HCT116 (cell line): ENCODE measurements around the gene TEX101. TPM values are rescaled to one million over a fixed set of nuclear protein-coding genes. Genes with fewer than 3 reads are reported as not detected.
A peak's percentile ranks its signal among the peaks of the same experiment; 100 is the strongest.
"Not testable (repeated sequence)": the region's sequence is repeated elsewhere in the genome, so short reads cannot be mapped to it uniquely, and the experiment has no call there.

Source experiments
- ATAC-seq: fragments of 200-7000 bp; cut with Tn5 transposase; 2 replicates; pipeline ENCODE4 v1.9.1; 2020; ENCODE audit warnings: mild to moderate bottlenecking, moderate library complexity
- Bru-seq: library from RNA; stranded (reverse); fragments of 400-500 nt; gene quantifications from one replicate; lab custom pipeline; 2021; lab: Mats Ljungman, UMichigan
- BruChase-seq, 2 experiments: library from RNA; stranded (reverse); fragments of 400-500 nt; gene quantifications; one replicate each; lab custom pipeline; 2021; lab: Mats Ljungman, UMichigan
- BruUV-seq: library from RNA; stranded (reverse); fragments of 400-500 nt; replicated peaks from 2 replicates; lab custom pipeline; 2021; lab: Mats Ljungman, UMichigan
- CTCF ChIA-PET: fragments of 300-600 bp; sonication (Branson Sonifier 250); formaldehyde crosslinking; loops from one replicate; lab custom pipeline; 2021; ENCODE audit warnings: antibody characterized with exemption; lab: Charles Lee
- POLR2A ChIA-PET: fragments of 300-600, 350-600 bp; sonication (Branson Sonifier 250); formaldehyde crosslinking; loops from one replicate; lab custom pipeline; 2021; ENCODE audit warnings: antibody characterized with exemption; lab: Charles Lee
- RAD21 ChIA-PET, 2 experiments: fragments of 300-600 bp; sonication (Branson Sonifier 250); formaldehyde crosslinking; loops; one replicate each; lab custom pipeline; 2023; ENCODE audit warnings: low total read pairs in 2 of 2; ENCODE audit not compliant: uncharacterized antibody in 2 of 2, unreplicated experiment in 2 of 2, low non-redundant PET in 1 of 2; lab: Charles Lee
- DNase-seq: peaks from one replicate; pipeline ENCODE4 v3.0.0-alpha.2; 2010; ENCODE audit warnings: low read depth, low spot score
- H2AFZ ChIP-seq: fragments of 200-600 bp; shearing (Covaris generic), sonication (generic); 2 replicates; pipeline ENCODE4 v1.6.1; 2017; ENCODE audit warnings: low read depth, mixed run types, mixed read lengths, antibody characterized with exemption, low read length; ENCODE audit not compliant: poor library complexity, severe bottlenecking
- H3K27ac ChIP-seq: 2 replicates; pipeline ENCODE4 v1.5.1; 2012; ENCODE audit warnings: low read depth, low read length
- H3K27me3 ChIP-seq: fragments of 200-600 bp; sonication (generic); 2 replicates; pipeline ENCODE4 v1.6.1; 2016; ENCODE audit warnings: mixed run types, low read length, mixed read lengths; ENCODE audit not compliant: insufficient read depth
- H3K36me3 ChIP-seq, 2 experiments: fragments of 200-500 bp in 1 of 2; fragments of 200-600 bp in 1 of 2; sonication (Bioruptor generic) in 1 of 2; sonication (generic) in 1 of 2; 2 replicates each; pipeline versions ENCODE4 v1.5.1 to v1.6.1; 2014 to 2016; ENCODE audit warnings: low read length in 2 of 2, inconsistent platforms in 1 of 2, mixed read lengths in 1 of 2, mixed run types in 1 of 2; ENCODE audit not compliant: insufficient read depth in 2 of 2, control insufficient read depth in 1 of 2
- H3K4me1 ChIP-seq, 2 experiments: fragments of 200-600 bp in 1 of 2; sonication (generic) in 1 of 2; 2 replicates each; pipeline versions ENCODE4 v1.5.1 to v1.6.1; 2012 to 2017; ENCODE audit warnings: low read length in 2 of 2, inconsistent platforms in 1 of 2, mild to moderate bottlenecking in 1 of 2, mixed read lengths in 1 of 2, mixed run types in 1 of 2, moderate library complexity in 1 of 2; ENCODE audit not compliant: insufficient read depth in 2 of 2, control insufficient read depth in 1 of 2
- H3K4me2 ChIP-seq: fragments of 200-600 bp; sonication (generic); 2 replicates; pipeline ENCODE4 v1.6.1; 2017; ENCODE audit warnings: mixed run types, low read length, mixed read lengths
- H3K4me3 ChIP-seq, 2 experiments: fragments of 200-600 bp in 1 of 2; sonication (generic) in 1 of 2; replicated peaks in 1 of 2; 2 replicates each; pipeline ENCODE4 v1.5.1; 2011 to 2016; ENCODE audit warnings: low read length in 2 of 2, control low read depth in 1 of 2, low read depth in 1 of 2, mild to moderate bottlenecking in 1 of 2, mixed read lengths in 1 of 2, mixed run types in 1 of 2
- H3K79me2 ChIP-seq: fragments of 200-600 bp; sonication (generic); 2 replicates; pipeline ENCODE4 v1.6.1; 2017; ENCODE audit warnings: mild to moderate bottlenecking, mixed run types, low read length, moderate library complexity, mixed read lengths; ENCODE audit not compliant: insufficient read depth
- H3K9ac ChIP-seq: fragments of 200-600 bp; sonication (generic); 2 replicates; pipeline ENCODE4 v1.6.1; 2016; ENCODE audit warnings: low read length, mixed read lengths
- H3K9me2 ChIP-seq: fragments of 200-600 bp; sonication (generic), shearing (Covaris generic); 2 replicates; pipeline ENCODE4 v1.6.1; 2017; ENCODE audit warnings: mixed run types, mild to moderate bottlenecking, moderate library complexity; ENCODE audit not compliant: insufficient read depth
- H3K9me3 ChIP-seq, 2 experiments: fragments of 200-500 bp in 1 of 2; fragments of 200-600 bp in 1 of 2; sonication (Bioruptor generic) in 1 of 2; sonication (generic) in 1 of 2; 2 replicates each; pipeline ENCODE4 v1.6.1; 2014 to 2017; ENCODE audit warnings: low read length in 2 of 2, mixed read lengths in 2 of 2, inconsistent platforms in 1 of 2, low read depth in 1 of 2, mild to moderate bottlenecking in 1 of 2, mixed run types in 1 of 2, moderate library complexity in 1 of 2; ENCODE audit not compliant: control insufficient read depth in 1 of 2, insufficient read depth in 1 of 2
- H4K20me1 ChIP-seq: fragments of 200-600 bp; sonication (generic), shearing (Covaris generic); 2 replicates; pipeline ENCODE4 v1.6.1; 2017; ENCODE audit warnings: mixed run types, mild to moderate bottlenecking, moderate library complexity; ENCODE audit not compliant: insufficient read depth
- ATF3 ChIP-seq: IDR thresholded peaks from 2 replicates; pipeline ENCODE4 v1.6.1; 2012
- CEBPB ChIP-seq: IDR thresholded peaks from 2 replicates; pipeline ENCODE4 v1.6.1; 2012; ENCODE audit warnings: low read depth
- EGR1 ChIP-seq: IDR thresholded peaks from 2 replicates; pipeline ENCODE4 v1.6.1; 2012; ENCODE audit warnings: low read depth
- ELF1 ChIP-seq: IDR thresholded peaks from 2 replicates; pipeline ENCODE4 v1.6.1; 2012; ENCODE audit warnings: low read depth, borderline replicate concordance
- EZH2 ChIP-seq: fragments of 200-600 bp; sonication (generic); IDR thresholded peaks from 2 replicates; pipeline ENCODE4 v1.6.1; 2017; ENCODE audit warnings: antibody characterized with exemption, mixed run types
- EZH2phosphoT487 ChIP-seq: fragments of 200-600 bp; IDR thresholded peaks from 2 replicates; pipeline ENCODE4 v1.6.1; 2018; ENCODE audit warnings: antibody characterized with exemption, borderline replicate concordance
- FOSL1 ChIP-seq: IDR thresholded peaks from 2 replicates; pipeline ENCODE4 v1.6.1; 2012; ENCODE audit warnings: low read depth
- POLR2AphosphoS5 ChIP-seq: IDR thresholded peaks from 2 replicates; pipeline ENCODE4 v1.6.1; 2011; ENCODE audit warnings: mild to moderate bottlenecking, low read depth, low read length, moderate library complexity
- SIN3A ChIP-seq: IDR thresholded peaks from 2 replicates; pipeline ENCODE4 v1.6.1; 2012; ENCODE audit warnings: low read depth
- intact Hi-C: fragments of 100-400 bp; cut with micrococcal nuclease; formaldehyde crosslinking; loops from 2 replicates; pipeline ENCODE4 v1.10.0; 2022
- long read RNA-seq: library from polyadenylated mRNA; unstranded; transcript quantifications from one replicate; pipeline ENCODE4 v2.0.0, GENCODE V29; 2021; ENCODE audit not compliant: unreplicated experiment
- polyA plus RNA-seq: library from polyadenylated mRNA; unstranded; fragments of >200 nt; gene quantifications from 2 replicates; pipeline ENCODE4 v1.2.1, GENCODE V29; 2012; ENCODE audit warnings: missing spikeins
- total RNA-seq: library from RNA; stranded (reverse); gene quantifications from one replicate; pipeline ENCODE4 v1.2.1, GENCODE V29; 2021; ENCODE audit not compliant: unreplicated experiment
- TF ChIP-seq, protein P1 (sequence below): IDR thresholded peaks from 2 replicates; pipeline ENCODE4 v1.6.1; 2012
- TF ChIP-seq, protein P2 (sequence below): IDR thresholded peaks from 2 replicates; pipeline ENCODE4 v1.6.1; 2012; ENCODE audit warnings: low read depth

TEX101 gene, protein sequence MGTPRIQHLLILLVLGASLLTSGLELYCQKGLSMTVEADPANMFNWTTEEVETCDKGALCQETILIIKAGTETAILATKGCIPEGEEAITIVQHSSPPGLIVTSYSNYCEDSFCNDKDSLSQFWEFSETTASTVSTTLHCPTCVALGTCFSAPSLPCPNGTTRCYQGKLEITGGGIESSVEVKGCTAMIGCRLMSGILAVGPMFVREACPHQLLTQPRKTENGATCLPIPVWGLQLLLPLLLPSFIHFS
- total RNA-seq (not detected), Bru-seq, nascent RNA (not detected), BruChase-seq, experiment 1, labeled RNA remaining after a 6-hour chase (percentile 8 among the genes with signal in this experiment), BruChase-seq, experiment 2, labeled RNA remaining after a 2-hour chase (percentile 11 among the genes with signal in this experiment)
- polyA plus RNA-seq: not detected in 2 replicates
- long read RNA-seq: 0 reads

DNA sequence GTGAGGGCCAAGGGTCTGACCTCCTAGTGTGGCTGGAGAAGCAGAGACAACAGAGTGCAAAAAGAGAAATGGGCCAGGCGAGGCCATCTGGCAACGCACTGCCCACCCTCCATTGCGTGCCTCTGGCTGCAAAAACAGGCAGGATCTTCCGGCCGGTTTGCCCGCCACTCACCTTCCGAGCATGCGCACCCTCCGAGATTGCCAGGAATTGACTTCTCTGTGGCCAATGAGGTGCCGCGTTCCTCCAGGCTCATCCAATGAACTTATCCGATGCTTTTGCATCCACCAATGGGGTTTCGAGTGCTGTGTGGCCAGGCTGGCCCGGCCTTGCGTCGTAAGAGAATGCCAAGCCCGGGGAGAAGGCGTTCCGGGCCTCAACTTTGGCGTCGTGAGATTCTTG is at the start of gene TEX101:
TEX101 (plus strand) TSS at position 337 of the 400 bp plus-strand sequence. CDS start 1,030 bp downstream, outside the sequence.
- no peak within 1 kb of the TSS for H3K27ac ChIP-seq
- H3K9me2 ChIP-seq: no peaks in the 10 kb centered on the region
- H3K79me2 ChIP-seq: no peaks in the 10 kb centered on the region
- no peaks in the 10 kb centered on the region for H3K4me1 ChIP-seq
- H3K27me3 ChIP-seq: no peaks in the 10 kb centered on the region
- H2AFZ ChIP-seq: no peak within 1 kb of the TSS
- RAD21 ChIA-PET: no interaction called here
- H3K4me3 ChIP-seq: no peak within 1 kb of the TSS
- H3K36me3 ChIP-seq: no peaks in the 10 kb centered on the region
- intact Hi-C loops: no loop called here
- BruUV-seq: no TSS peak
- no peaks in the 10 kb centered on the region for H3K9me3 ChIP-seq
- no peaks in the 10 kb centered on the region for H4K20me1 ChIP-seq
- no peak within 1 kb of the TSS for H3K9ac ChIP-seq
- no peak for DNase-seq
- no peak for ATAC-seq
- CTCF ChIA-PET: no interaction called here
- TF ChIP-seq EZH2phosphoT487 (no peak), SIN3A (no peak), ELF1 (no peak), POLR2AphosphoS5 (no peak), EZH2 (no peak), EGR1 (no peak), FOSL1 (no peak), CEBPB (no peak), ATF3 (no peak)
- TF ChIP-seq, protein P1, sequence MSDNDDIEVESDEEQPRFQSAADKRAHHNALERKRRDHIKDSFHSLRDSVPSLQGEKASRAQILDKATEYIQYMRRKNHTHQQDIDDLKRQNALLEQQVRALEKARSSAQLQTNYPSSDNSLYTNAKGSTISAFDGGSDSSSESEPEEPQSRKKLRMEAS: no peak
- TF ChIP-seq, protein P2, sequence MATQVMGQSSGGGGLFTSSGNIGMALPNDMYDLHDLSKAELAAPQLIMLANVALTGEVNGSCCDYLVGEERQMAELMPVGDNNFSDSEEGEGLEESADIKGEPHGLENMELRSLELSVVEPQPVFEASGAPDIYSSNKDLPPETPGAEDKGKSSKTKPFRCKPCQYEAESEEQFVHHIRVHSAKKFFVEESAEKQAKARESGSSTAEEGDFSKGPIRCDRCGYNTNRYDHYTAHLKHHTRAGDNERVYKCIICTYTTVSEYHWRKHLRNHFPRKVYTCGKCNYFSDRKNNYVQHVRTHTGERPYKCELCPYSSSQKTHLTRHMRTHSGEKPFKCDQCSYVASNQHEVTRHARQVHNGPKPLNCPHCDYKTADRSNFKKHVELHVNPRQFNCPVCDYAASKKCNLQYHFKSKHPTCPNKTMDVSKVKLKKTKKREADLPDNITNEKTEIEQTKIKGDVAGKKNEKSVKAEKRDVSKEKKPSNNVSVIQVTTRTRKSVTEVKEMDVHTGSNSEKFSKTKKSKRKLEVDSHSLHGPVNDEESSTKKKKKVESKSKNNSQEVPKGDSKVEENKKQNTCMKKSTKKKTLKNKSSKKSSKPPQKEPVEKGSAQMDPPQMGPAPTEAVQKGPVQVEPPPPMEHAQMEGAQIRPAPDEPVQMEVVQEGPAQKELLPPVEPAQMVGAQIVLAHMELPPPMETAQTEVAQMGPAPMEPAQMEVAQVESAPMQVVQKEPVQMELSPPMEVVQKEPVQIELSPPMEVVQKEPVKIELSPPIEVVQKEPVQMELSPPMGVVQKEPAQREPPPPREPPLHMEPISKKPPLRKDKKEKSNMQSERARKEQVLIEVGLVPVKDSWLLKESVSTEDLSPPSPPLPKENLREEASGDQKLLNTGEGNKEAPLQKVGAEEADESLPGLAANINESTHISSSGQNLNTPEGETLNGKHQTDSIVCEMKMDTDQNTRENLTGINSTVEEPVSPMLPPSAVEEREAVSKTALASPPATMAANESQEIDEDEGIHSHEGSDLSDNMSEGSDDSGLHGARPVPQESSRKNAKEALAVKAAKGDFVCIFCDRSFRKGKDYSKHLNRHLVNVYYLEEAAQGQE: no peak
- TF ChIP-seq, all 23 proteins: peak for 0
- POLR2A ChIA-PET: no interaction called here
- H3K4me2 ChIP-seq: no peak within 1 kb of the TSS

DNA sequence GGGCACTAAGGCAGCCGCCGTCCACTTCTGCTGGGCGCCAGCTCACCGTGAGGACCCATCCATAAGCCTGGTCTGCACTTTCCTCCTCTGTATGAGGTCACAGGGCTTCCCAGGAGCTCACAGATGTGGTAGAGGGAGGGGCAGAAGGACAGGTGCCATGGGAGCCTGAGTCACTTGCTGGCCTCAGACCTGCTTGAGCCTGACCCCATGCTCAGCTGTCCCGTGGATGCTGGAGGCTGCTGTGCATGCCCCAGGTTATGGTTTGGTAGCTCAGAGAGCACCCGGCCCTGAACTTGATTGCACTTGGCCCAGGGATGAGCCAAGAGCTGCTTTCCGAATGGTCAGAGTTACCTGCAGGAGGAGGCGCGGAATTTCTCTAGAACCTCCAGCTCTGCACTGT is 49.0 kb upstream of the TEX101 start:
- H3K4me2 ChIP-seq, H3K36me3 ChIP-seq, H3K9me3 ChIP-seq, H3K4me3 ChIP-seq, DNase-seq, RAD21 ChIA-PET, H3K9me2 ChIP-seq, H4K20me1 ChIP-seq, H3K9ac ChIP-seq, BruUV-seq, CTCF ChIA-PET, ATAC-seq, H3K79me2 ChIP-seq, intact Hi-C loops, POLR2A ChIA-PET, H3K27ac ChIP-seq, H3K4me1 ChIP-seq, H2AFZ ChIP-seq: not testable (repeated sequence)
- peaks cover 19% of the 10 kb centered on the region for H3K27me3 ChIP-seq
